DMS 273 (cell line): ENCODE measurements around the gene LPAR6.

Source experiments
- DNase-seq: peaks from one replicate; lab custom pipeline; 2025; ENCODE audit not compliant: unreplicated experiment; lab: John Stamatoyannopoulos, UW

Gene LPAR6

GRCh38 chr13:48377857-48378256 is 35.1 kb downstream of the LPAR6 start:
- DNase-seq: no peak

GRCh38 chr13:48370815-48371214 is 42.1 kb downstream of the LPAR6 start:
- DNase-seq: no peak

DNA sequence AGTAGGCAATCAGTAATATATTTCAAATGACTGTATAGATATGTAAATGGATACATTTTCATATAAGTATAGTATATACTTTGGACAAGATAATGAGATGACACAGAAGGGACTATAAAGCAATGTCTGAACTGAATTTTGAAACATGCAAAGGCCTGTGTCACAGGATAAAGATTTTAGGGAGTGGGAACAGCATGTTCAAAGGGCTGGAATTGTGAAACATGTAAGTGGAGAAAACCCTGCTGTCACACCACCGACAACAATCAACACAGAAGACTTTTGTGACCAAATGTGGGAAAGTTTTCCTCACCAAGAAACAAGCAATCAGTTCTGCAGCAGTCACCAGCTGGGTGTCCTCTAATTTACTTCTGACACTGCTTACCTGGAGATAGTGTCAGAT is 42.9 kb downstream of the LPAR6 start:
- no peak for DNase-seq
